Measurements from ENCODE around the gene CNOT4. TPM values are rescaled to one million over a fixed set of nuclear protein-coding genes. Genes with fewer than 3 reads are reported as not detected.
"Not testable (repeated sequence)": the region's sequence is repeated elsewhere in the genome, so short reads cannot be mapped to it uniquely, and the experiment has no call there.

Gene CNOT4
- total RNA-seq, 1 donor from 2014 or later: 26.0 TPM

GRCh38 chr7:135463908-135464307 lies 46.0 kb downstream of the CNOT4 start:
- intact Hi-C loops (cut with micrococcal nuclease): no loop called here

- intact Hi-C loops (cut with micrococcal nuclease): no loop called here
Observed at GRCh38 chr7:135459951-135460567, 49.8 kb downstream of the CNOT4 start.

- intact Hi-C loops (cut with micrococcal nuclease): no loop called here
Observed at GRCh38 chr7:135459076-135459475, 50.8 kb downstream of the CNOT4 start.

GRCh38 chr7:135454060-135454459 lies 55.8 kb downstream of the CNOT4 start:
- intact Hi-C loops (cut with micrococcal nuclease): no loop called here

GRCh38 chr7:135449436-135449835 lies 60.5 kb downstream of the CNOT4 start:
- intact Hi-C loops (cut with micrococcal nuclease): no loop called here

- intact Hi-C loops (cut with micrococcal nuclease): no loop called here
Observed at GRCh38 chr7:135448753-135449152, 61.1 kb downstream of the CNOT4 start.

- intact Hi-C loops (cut with micrococcal nuclease): no loop called here
Observed at GRCh38 chr7:135447748-135448147, 62.2 kb downstream of the CNOT4 start.

- intact Hi-C loops (cut with micrococcal nuclease): no loop called here
Observed at GRCh38 chr7:135445690-135446089, 64.2 kb downstream of the CNOT4 start.

- intact Hi-C loops (cut with micrococcal nuclease): not testable (repeated sequence)
Observed at GRCh38 chr7:135445266-135445665, 64.6 kb downstream of the CNOT4 start.

- intact Hi-C loops (cut with micrococcal nuclease): no loop called here
Observed at GRCh38 chr7:135441791-135442190, 68.1 kb downstream of the CNOT4 start.

- intact Hi-C loops (cut with micrococcal nuclease): no loop called here
Observed at GRCh38 chr7:135434047-135434446, 75.9 kb downstream of the CNOT4 start.

- intact Hi-C loops (cut with micrococcal nuclease): no loop called here
Observed at GRCh38 chr7:135430626-135431025, 79.3 kb downstream of the CNOT4 start.

- intact Hi-C loops (cut with micrococcal nuclease): no loop called here
Observed at GRCh38 chr7:135428879-135429278, 81.0 kb downstream of the CNOT4 start.

- intact Hi-C loops (cut with micrococcal nuclease): no loop called here
Observed at GRCh38 chr7:135428011-135428410, 81.9 kb downstream of the CNOT4 start.

GRCh38 chr7:135427166-135427565 lies 82.7 kb downstream of the CNOT4 start:
- intact Hi-C loops (cut with micrococcal nuclease): no loop called here

GRCh38 chr7:135425036-135425435 lies 84.9 kb downstream of the CNOT4 start:
- intact Hi-C loops (cut with micrococcal nuclease): no loop called here

- intact Hi-C loops (cut with micrococcal nuclease): no loop called here
Observed at GRCh38 chr7:135420786-135421185, 89.1 kb downstream of the CNOT4 start.

- intact Hi-C loops (cut with micrococcal nuclease): no loop called here
Observed at GRCh38 chr7:135416431-135416830, 93.5 kb downstream of the CNOT4 start.

- intact Hi-C loops (cut with micrococcal nuclease): loop anchor here (1.0 to 2.0 kb wide), 3 partner anchors 94 to 142 kb away; partner anchors contain the start of gene NUP205
Observed at GRCh38 chr7:135414850-135415439, 95.0 kb downstream of the CNOT4 start.

GRCh38 chr7:135414208-135414607 lies 95.7 kb downstream of the CNOT4 start:
- intact Hi-C loops (cut with micrococcal nuclease): loop anchor here (2.0 kb wide), 1 partner anchor 133 kb away; no protein-coding TSS in a partner anchor

GRCh38 chr7:135411098-135411497 lies 98.8 kb downstream of the CNOT4 start:
- intact Hi-C loops (cut with micrococcal nuclease): no loop called here

GRCh38 chr7:135410543-135410942 lies 99.4 kb downstream of the CNOT4 start:
- intact Hi-C loops (cut with micrococcal nuclease): no loop called here

GRCh38 chr7:135409845-135410542 lies 99.9 kb downstream of the CNOT4 start:
- intact Hi-C loops (cut with micrococcal nuclease): no loop called here
